HS-27A (cell line): ENCODE data around the gene PKLR.
"Not testable (repeated sequence)": the region's sequence is repeated elsewhere in the genome, so short reads cannot be mapped to it uniquely, and the experiment has no call there.

ENCODE experiments used
- DNase-seq: peaks from one replicate; pipeline ENCODE4 v3.0.0-alpha.2; 2012; ENCODE audit warnings: low read depth, missing footprints

The PKLR gene

GRCh38 chr1:155255243-155256007 lies 45.8 kb downstream of the PKLR start, which contains the start of gene ENTREP3:
TSS of gene ENTREP3 (minus strand) at chr1:155255483. CDS start at chr1:155254877, 606 bp downstream.
- DNase-seq: no peak

GRCh38 chr1:155254714-155255242 lies 46.5 kb downstream of the PKLR start:
- no peak for DNase-seq

GRCh38 chr1:155254228-155254713 lies 47.0 kb downstream of the PKLR start:
- no peak for DNase-seq

GRCh38 chr1:155253797-155254196 lies 47.4 kb downstream of the PKLR start:
- no peak for DNase-seq

- no peak for DNase-seq
Measured at GRCh38 chr1:155253208-155253607, 48.0 kb downstream of the PKLR start.

GRCh38 chr1:155251566-155251965 lies 49.7 kb downstream of the PKLR start:
- no peak for DNase-seq

GRCh38 chr1:155250633-155251449 lies 50.4 kb downstream of the PKLR start:
- no peak for DNase-seq

GRCh38 chr1:155250246-155250632 lies 51.0 kb downstream of the PKLR start:
- no peak for DNase-seq

GRCh38 chr1:155247667-155248553 lies 53.3 kb downstream of the PKLR start:
- no peak for DNase-seq

- not testable (repeated sequence) for DNase-seq
Measured at GRCh38 chr1:155246796-155247195, 54.4 kb downstream of the PKLR start.

- DNase-seq: no peak
Measured at GRCh38 chr1:155245163-155245524, 56.1 kb downstream of the PKLR start.

GRCh38 chr1:155244368-155245162 lies 56.7 kb downstream of the PKLR start:
- DNase-seq: peak; percentile 95

GRCh38 chr1:155242805-155243358 lies 58.4 kb downstream of the PKLR start:
- DNase-seq: no peak

- no peak for DNase-seq
Measured at GRCh38 chr1:155241841-155242264, 59.4 kb downstream of the PKLR start.

- DNase-seq: no peak
Measured at GRCh38 chr1:155241069-155241679, 60.1 kb downstream of the PKLR start.
